ENCODE data around the gene RFNG.

GRCh38 chr17:82024859-82025258 is 26.8 kb downstream of the RFNG start:
- TF ChIP-seq CTCF (IDR thresholded peaks at IDR 0.05; ENCODE audit: insufficient read depth, low read length) (no peak), POLR2AphosphoS5 (IDR thresholded peaks at IDR 0.05; ENCODE audit: low read depth) (no peak)
